ENCODE data around the gene MMP24.

GRCh38 chr20:35180266-35180665, 46.2 kb upstream of the MMP24 start:
- TF ChIP-seq EZH2phosphoT487 (IDR thresholded peaks at IDR 0.05; ENCODE audit: low read depth): no peak
- no peak for TF ChIP-seq CTCF (IDR thresholded peaks at IDR 0.05; ENCODE audit: low read depth, low read length)
